Upper lobe of right lung (tissue), 1 donor: ENCODE data around the gene UBIAD1. TPM values are rescaled to one million over a fixed set of nuclear protein-coding genes. Genes with fewer than 3 reads are reported as not detected.

Experiments used
- ATAC-seq: fragments of 200-7000 bp; cut with Tn5 transposase; one replicate; pipeline ENCODE4 v1.9.1; 2020; ENCODE audit warnings: mild to moderate bottlenecking, moderate library complexity
- DNase-seq: peaks from one replicate; pipeline ENCODE4 v3.0.0-alpha.2; 2020
- H3K27ac ChIP-seq: fragments of 200-600 bp; one replicate; pipeline ENCODE4 v1.8.0; 2022
- H3K27me3 ChIP-seq: fragments of 200-600 bp; one replicate; pipeline ENCODE4 v1.8.0; 2022; ENCODE audit warnings: mild to moderate bottlenecking
- H3K36me3 ChIP-seq: fragments of 200-600 bp; one replicate; pipeline ENCODE4 v1.8.0; 2022
- H3K4me1 ChIP-seq: fragments of 200-600 bp; one replicate; pipeline ENCODE4 v1.8.0; 2022
- H3K4me3 ChIP-seq: fragments of 200-600 bp; one replicate; pipeline ENCODE4 v1.8.0; 2022; ENCODE audit warnings: mild to moderate bottlenecking
- H3K9me3 ChIP-seq: fragments of 200-600 bp; one replicate; pipeline ENCODE4 v1.8.0; 2022
- intact Hi-C: fragments of 100-400 bp; cut with DNase I; formaldehyde crosslinking; loops from one replicate; pipeline ENCODE4 v1.11.0; 2022
- long read RNA-seq: library from polyadenylated mRNA; unstranded; transcript quantifications from one replicate; pipeline ENCODE4 v2.0.0, GENCODE V29; 2021
- total RNA-seq: library from RNA; stranded (reverse); fragmentation: NEBNext Ultra II Directional; extraction: Animal tissue kit (Norgen Biotek cat#: 25700); gene quantifications from one replicate; pipeline ENCODE4 v1.2.1, GENCODE V29; 2021
- TF ChIP-seq, protein P1 (sequence below): fragments of 200-600 bp; IDR thresholded peaks from one replicate; pipeline ENCODE4 v1.8.0; 2022; ENCODE audit warnings: antibody characterized with exemption
- donor health status: DM: no; HTN: yes; CAD: no; lungs with severe emphysema.

UBIAD1 gene, protein sequence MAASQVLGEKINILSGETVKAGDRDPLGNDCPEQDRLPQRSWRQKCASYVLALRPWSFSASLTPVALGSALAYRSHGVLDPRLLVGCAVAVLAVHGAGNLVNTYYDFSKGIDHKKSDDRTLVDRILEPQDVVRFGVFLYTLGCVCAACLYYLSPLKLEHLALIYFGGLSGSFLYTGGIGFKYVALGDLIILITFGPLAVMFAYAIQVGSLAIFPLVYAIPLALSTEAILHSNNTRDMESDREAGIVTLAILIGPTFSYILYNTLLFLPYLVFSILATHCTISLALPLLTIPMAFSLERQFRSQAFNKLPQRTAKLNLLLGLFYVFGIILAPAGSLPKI
- 15.3 TPM for total RNA-seq
- long read RNA-seq, transcript UBIAD1-202 (2 exons, 3,646 nt): major isoform, 46 of 55 reads
- long read RNA-seq, partial matches to known transcripts: 0 of 55 reads
- long read RNA-seq, other reads (novel, unspliced or antisense): 9 of 55 reads

DNA sequence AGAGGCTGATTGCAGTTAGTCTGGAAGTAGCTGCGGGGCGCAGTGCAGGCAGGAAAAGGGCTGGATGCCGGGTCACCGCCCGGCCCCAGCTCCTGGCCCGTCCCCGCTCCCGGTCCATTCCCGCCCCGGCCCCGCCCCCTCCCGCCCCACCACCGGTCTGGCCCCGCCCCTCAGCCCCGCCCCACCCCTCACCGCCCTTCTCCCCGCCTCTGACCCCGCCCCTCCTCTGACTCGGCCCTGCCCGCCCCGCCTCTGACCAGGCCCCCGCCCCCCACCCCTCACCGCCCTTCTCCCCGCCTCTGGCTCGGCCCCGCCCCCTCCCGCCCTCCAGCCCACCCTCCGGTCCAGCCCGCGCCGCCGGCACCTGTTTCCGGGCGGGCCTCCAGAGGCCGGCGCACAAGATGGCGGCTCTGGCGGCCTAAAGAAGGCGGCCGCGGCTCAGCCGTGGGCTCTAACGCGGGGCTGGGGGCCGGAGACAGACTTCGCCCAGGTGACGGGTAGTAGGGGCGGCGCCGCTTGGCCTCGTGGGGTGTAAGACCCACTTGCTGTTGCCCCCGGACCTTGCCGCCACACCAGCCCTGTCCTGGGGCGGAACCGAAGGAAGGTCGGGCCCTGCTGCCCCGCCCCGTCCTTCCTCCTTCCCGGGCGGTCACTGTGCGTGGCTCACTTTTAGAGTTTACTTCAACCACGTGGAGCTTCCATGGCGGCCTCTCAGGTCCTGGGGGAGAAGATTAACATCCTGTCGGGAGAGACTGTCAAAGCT is at the start of gene UBIAD1:
UBIAD1 (plus strand) TSS at position 367 of the 763 bp plus-strand sequence; CDS start at position 701, 334 bp downstream.
- Histone ChIP-seq H3K36me3 (peaks cover 2% of the 10 kb centered on the region), H3K4me1 (peaks cover 32% of the 10 kb centered on the region), H3K27ac (peak within 1 kb of the TSS; percentile 94), H3K4me3 (peak within 1 kb of the TSS; percentile 85), H3K27me3 (no peaks in the 10 kb centered on the region), H3K9me3 (no peaks in the 10 kb centered on the region)
- TF ChIP-seq, protein P1, sequence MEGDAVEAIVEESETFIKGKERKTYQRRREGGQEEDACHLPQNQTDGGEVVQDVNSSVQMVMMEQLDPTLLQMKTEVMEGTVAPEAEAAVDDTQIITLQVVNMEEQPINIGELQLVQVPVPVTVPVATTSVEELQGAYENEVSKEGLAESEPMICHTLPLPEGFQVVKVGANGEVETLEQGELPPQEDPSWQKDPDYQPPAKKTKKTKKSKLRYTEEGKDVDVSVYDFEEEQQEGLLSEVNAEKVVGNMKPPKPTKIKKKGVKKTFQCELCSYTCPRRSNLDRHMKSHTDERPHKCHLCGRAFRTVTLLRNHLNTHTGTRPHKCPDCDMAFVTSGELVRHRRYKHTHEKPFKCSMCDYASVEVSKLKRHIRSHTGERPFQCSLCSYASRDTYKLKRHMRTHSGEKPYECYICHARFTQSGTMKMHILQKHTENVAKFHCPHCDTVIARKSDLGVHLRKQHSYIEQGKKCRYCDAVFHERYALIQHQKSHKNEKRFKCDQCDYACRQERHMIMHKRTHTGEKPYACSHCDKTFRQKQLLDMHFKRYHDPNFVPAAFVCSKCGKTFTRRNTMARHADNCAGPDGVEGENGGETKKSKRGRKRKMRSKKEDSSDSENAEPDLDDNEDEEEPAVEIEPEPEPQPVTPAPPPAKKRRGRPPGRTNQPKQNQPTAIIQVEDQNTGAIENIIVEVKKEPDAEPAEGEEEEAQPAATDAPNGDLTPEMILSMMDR: no peak
- DNase-seq: peak; percentile 92
- peak; percentile 95 for ATAC-seq
- intact Hi-C loops: no loop called here

DNA sequence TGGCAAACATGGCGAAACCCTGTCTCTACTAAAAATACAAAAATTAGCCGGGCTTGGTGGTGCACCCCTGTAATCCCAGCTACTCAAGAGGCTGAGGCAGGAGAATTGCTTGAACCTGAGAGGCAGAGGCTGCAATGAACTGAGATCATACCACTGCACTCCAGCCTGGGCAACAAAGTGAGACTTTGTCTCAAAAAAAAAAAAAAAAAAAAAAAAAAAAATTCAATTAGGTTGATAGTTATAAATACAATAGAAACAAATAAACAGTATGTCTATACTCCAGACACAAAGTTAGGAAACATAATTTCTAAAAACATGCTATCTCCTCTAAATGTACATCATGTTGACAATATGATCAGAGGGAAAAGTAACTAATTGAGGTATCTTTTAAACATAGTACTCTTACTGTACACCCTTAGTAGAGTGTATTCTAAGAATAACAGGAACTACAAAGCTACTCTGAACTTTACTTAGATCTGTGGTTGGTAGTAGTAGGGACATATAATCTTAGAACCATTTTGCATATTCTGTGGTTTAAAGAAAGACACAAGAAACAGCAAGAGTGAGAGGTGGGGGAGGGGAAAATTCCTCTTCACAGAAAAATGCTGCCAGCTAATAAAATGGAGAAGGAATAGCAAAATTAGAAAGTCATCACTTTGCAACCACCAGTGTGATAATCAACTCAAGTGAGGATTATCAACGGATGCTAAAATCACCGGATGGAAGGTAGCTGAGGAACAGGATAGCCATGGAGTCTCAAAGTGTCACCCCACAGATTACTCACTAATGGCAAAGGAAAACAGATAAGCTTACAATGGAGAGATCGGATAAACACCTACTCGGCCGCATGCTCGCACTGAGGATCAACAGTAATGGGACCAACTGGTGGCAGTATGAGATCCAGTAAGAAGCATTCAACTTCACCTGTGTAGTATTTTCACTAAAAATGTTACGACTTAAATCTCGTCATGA is 45.6 kb upstream of the UBIAD1 start:
- intact Hi-C loops: no loop called here
- Histone ChIP-seq H3K4me1 (no peaks in the 10 kb centered on the region), H3K4me3 (no peak overlapping the region), H3K27ac (no peak overlapping the region), H3K36me3 (peaks cover 91% of the 10 kb centered on the region), H3K27me3 (no peaks in the 10 kb centered on the region), H3K9me3 (no peaks in the 10 kb centered on the region)
- no peak for ATAC-seq
- no peak for DNase-seq
- TF ChIP-seq, protein P1: no peak

DNA sequence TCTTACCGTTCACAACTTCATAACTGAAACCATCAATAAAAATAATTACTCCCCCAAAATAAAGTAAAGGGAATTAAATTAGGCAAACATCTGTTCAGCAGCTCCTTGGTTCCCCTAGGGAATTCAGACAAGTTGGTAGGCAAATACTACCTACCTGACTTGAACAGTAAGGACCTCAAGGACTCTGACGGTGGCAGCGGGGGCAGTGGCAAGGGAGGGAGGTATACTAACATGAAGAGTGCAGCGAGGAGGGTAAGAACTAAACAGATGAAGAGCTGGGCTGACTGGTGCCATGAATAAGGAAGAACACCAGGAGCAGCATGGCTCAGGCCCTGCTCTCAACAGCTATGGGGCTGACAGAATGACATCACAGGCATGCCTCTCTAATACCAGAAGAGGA is 43.8 kb upstream of the UBIAD1 start:
- ATAC-seq (no peak), DNase-seq (no peak)
- Histone ChIP-seq H3K27me3 (no peaks in the 10 kb centered on the region), H3K9me3 (no peaks in the 10 kb centered on the region), H3K4me1 (no peaks in the 10 kb centered on the region), H3K4me3 (no peak overlapping the region), H3K36me3 (peaks cover 90% of the 10 kb centered on the region), H3K27ac (no peak overlapping the region)
- intact Hi-C loops: no loop called here
- TF ChIP-seq, protein P1: no peak

DNA sequence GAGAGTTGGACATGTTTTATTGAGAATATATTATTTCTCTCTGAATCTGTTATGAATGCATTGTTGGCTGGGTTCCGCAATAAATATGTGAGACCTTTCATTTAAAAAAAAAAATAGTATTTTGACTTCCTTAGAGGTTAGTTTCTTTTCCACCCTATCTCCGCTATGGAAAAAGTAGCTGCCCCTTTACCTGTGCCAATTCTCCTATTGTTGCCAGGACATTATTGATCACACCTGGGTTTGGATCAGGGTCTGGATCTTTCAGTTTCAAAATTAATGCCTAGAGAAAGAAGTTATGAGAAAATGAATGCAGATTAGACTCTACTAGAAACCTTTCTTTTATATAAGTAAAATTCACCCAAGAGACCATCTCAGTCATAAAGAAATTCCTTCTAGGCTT is 39.8 kb upstream of the UBIAD1 start:
- Histone ChIP-seq H3K4me1 (peaks cover 3% of the 10 kb centered on the region), H3K27me3 (no peaks in the 10 kb centered on the region), H3K27ac (no peak overlapping the region), H3K9me3 (no peaks in the 10 kb centered on the region), H3K4me3 (no peak overlapping the region), H3K36me3 (peaks cover 99% of the 10 kb centered on the region)
- TF ChIP-seq, protein P1: no peak
- DNase-seq: no peak
- no peak for ATAC-seq
- intact Hi-C loops: no loop called here

DNA sequence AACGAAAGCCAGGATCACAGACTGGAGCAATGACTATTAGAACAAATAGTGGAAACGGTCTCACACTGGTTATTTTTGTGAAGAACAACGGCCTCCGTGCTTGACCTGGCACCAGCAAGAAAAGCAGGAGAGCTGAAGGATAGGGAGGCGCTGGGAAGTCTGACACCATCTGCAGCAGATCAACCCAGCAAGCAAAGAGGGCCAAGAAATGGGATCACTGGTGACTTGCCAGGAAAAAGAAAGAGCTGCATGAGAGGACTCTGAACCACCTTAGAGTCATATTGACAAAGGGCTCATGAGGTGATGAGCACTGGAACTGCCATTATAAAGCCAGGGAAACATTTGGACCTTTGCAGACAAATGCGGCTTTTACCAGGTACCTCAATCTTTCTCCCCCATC is 35.6 kb upstream of the UBIAD1 start:
- peaks cover 97% of the 10 kb centered on the region for H3K36me3 ChIP-seq
- H3K4me3 ChIP-seq: no peak overlapping the region
- ATAC-seq (no peak), DNase-seq (no peak)
- no peaks in the 10 kb centered on the region for H3K27me3 ChIP-seq
- H3K9me3 ChIP-seq: no peaks in the 10 kb centered on the region
- TF ChIP-seq, protein P1: no peak
- H3K4me1 ChIP-seq: peaks cover 3% of the 10 kb centered on the region
- intact Hi-C loops: no loop called here
- H3K27ac ChIP-seq: peak overlapping the region; percentile 27
